HepG2 (cell line): Measurements from ENCODE around the gene PIK3CA. TPM values are rescaled to one million over a fixed set of nuclear protein-coding genes. Genes with fewer than 3 reads are reported as not detected.

Source experiments
- ATM ChIP-seq: fragments of 450-650 bp; IDR thresholded peaks from 2 replicates; pipeline ENCODE4 v1.7.1; 2017; ENCODE audit warnings: mild to moderate bottlenecking, borderline replicate concordance
- CBX2 ChIP-seq, 2 experiments: fragments of 200-600 bp in 1 of 2; sonication (generic); formaldehyde crosslinking in 1 of 2; IDR thresholded peaks; 2 replicates each; pipeline versions ENCODE4 v1.7.0 to v1.8.1; 2018 to 2022; ENCODE audit warnings: low read depth in 2 of 2, low read length in 1 of 2, mild to moderate bottlenecking in 1 of 2, missing genetic modification reagents in 1 of 2
- ETV6 ChIP-seq: sonication (generic); formaldehyde crosslinking; conservative IDR thresholded peaks from 2 replicates; pipeline ENCODE4 v1.4.0; 2020; ENCODE audit warnings: missing genetic modification reagents
- GATAD1 ChIP-seq: IDR thresholded peaks from 2 replicates; pipeline ENCODE4 v1.6.1; 2016; ENCODE audit warnings: missing genetic modification reagents, missing compliant biosample characterization
- GPBP1L1 ChIP-seq: sonication (generic); formaldehyde crosslinking; IDR thresholded peaks from 2 replicates; pipeline ENCODE4 v1.5.0; 2020; ENCODE audit warnings: mild to moderate bottlenecking, missing genetic modification reagents
- JUNB ChIP-seq: sonication (generic); formaldehyde crosslinking; IDR thresholded peaks from 2 replicates; pipeline ENCODE4 v1.8.0; 2022; ENCODE audit warnings: missing genetic modification reagents, mild to moderate bottlenecking, borderline replicate concordance
- JUND ChIP-seq: sonication (generic); formaldehyde crosslinking; IDR thresholded peaks from 2 replicates; pipeline ENCODE4 v1.8.0; 2022; ENCODE audit warnings: mild to moderate bottlenecking, missing genetic modification reagents
- KDM2A ChIP-seq: sonication (generic); formaldehyde crosslinking; IDR thresholded peaks from 2 replicates; pipeline ENCODE4 v1.4.0; 2020; ENCODE audit warnings: low read depth, missing genetic modification reagents, borderline replicate concordance
- KLF11 ChIP-seq: IDR thresholded peaks from 2 replicates; pipeline ENCODE4 v1.6.1; 2016; ENCODE audit warnings: missing compliant biosample characterization
- MIER2 ChIP-seq: IDR thresholded peaks from 2 replicates; pipeline ENCODE4 v1.6.1; 2016; ENCODE audit warnings: missing biosample characterization, missing genetic modification reagents
- NCOA1 ChIP-seq: sonication (generic); formaldehyde crosslinking; IDR thresholded peaks from 2 replicates; pipeline ENCODE4 v1.9.0; 2021; ENCODE audit warnings: missing genetic modification reagents
- NFIC ChIP-seq: IDR thresholded peaks from 2 replicates; pipeline ENCODE4 v1.6.1; 2012; ENCODE audit warnings: mild to moderate bottlenecking, low read length, inconsistent platforms
- NRL ChIP-seq: sonication (generic); formaldehyde crosslinking; IDR thresholded peaks from 2 replicates; pipeline ENCODE4 v1.5.0; 2020; ENCODE audit warnings: missing genetic modification reagents, mild to moderate bottlenecking, moderate library complexity, borderline replicate concordance
- REL ChIP-seq: sonication (generic); formaldehyde crosslinking; conservative IDR thresholded peaks from 2 replicates; pipeline ENCODE4 v1.8.0; 2022; ENCODE audit warnings: mild to moderate bottlenecking, missing genetic modification reagents, moderate library complexity
- RFXANK ChIP-seq: IDR thresholded peaks from 2 replicates; pipeline ENCODE4 v1.6.1; 2016
- SIN3A ChIP-seq: IDR thresholded peaks from 2 replicates; pipeline ENCODE4 v1.6.1; 2011; ENCODE audit warnings: low read depth, mild to moderate bottlenecking, control low read depth, low read length, borderline replicate concordance
- SUZ12 ChIP-seq: fragments of 150-350 bp; IDR thresholded peaks from 2 replicates; pipeline ENCODE4 v1.6.1; 2014; ENCODE audit warnings: low read depth, low read length
- TARDBP ChIP-seq: sonication (generic); formaldehyde crosslinking; IDR thresholded peaks from 2 replicates; pipeline ENCODE4 v1.8.0; 2022; ENCODE audit warnings: mild to moderate bottlenecking, missing genetic modification reagents
- TRIM22 ChIP-seq: fragments of 450-650 bp; IDR thresholded peaks from 2 replicates; pipeline ENCODE4 v1.6.1; 2017
- ZNF12 ChIP-seq: sonication (generic); formaldehyde crosslinking; IDR thresholded peaks from 2 replicates; pipeline ENCODE4 v1.5.0; 2020; ENCODE audit warnings: missing genetic modification reagents
- ZNF235 ChIP-seq: sonication (generic); formaldehyde crosslinking; IDR thresholded peaks from 2 replicates; pipeline ENCODE4 v1.8.1; 2023; ENCODE audit warnings: mild to moderate bottlenecking, missing genetic modification reagents, borderline replicate concordance
- ZNF430 ChIP-seq: sonication (generic); formaldehyde crosslinking; IDR thresholded peaks from 2 replicates; pipeline ENCODE4 v1.9.0; 2021; ENCODE audit warnings: mild to moderate bottlenecking, missing genetic modification reagents
- ZNF713 ChIP-seq: sonication (generic); formaldehyde crosslinking; IDR thresholded peaks from 2 replicates; pipeline ENCODE4 v1.4.0; 2020; ENCODE audit warnings: mild to moderate bottlenecking, missing genetic modification reagents
- ZNF773 ChIP-seq: sonication (generic); formaldehyde crosslinking; IDR thresholded peaks from 2 replicates; pipeline ENCODE4 v1.4.0; 2020; ENCODE audit warnings: missing genetic modification reagents, borderline replicate concordance
- ZNF777 ChIP-seq: sonication (generic); formaldehyde crosslinking; IDR thresholded peaks from 2 replicates; pipeline ENCODE4 v1.4.0; 2020; ENCODE audit warnings: missing genetic modification reagents
- ZNF891 ChIP-seq: sonication (generic); formaldehyde crosslinking; IDR thresholded peaks from 2 replicates; pipeline ENCODE4 v1.5.0; 2020; ENCODE audit warnings: mild to moderate bottlenecking, missing genetic modification reagents
- ZSCAN12 ChIP-seq: sonication (generic); formaldehyde crosslinking; IDR thresholded peaks from 2 replicates; pipeline ENCODE4 v1.9.0; 2021; ENCODE audit warnings: mild to moderate bottlenecking, missing genetic modification reagents
- ZSCAN22 ChIP-seq: sonication (generic); formaldehyde crosslinking; IDR thresholded peaks from 2 replicates; pipeline ENCODE4 v1.4.0; 2020; ENCODE audit warnings: mild to moderate bottlenecking, missing genetic modification reagents
- polyA plus RNA-seq, 8 experiments: library from polyadenylated mRNA; depleted of rRNA in 3 of 8; stranded (reverse) in 7 of 8; unstranded in 1 of 8; fragments of >200 nt; fragmentation: Illumina TruSeq in 4 of 8; extraction: Trizol in 4 of 8; gene quantifications; 2 replicates each; pipeline versions ENCODE4 v1.2.1 to v1.2.3, GENCODE V29; 2011 to 2016; ENCODE audit warnings: low read depth in 4 of 8, missing spikeins in 1 of 8, mixed read lengths in 1 of 8; ENCODE audit not compliant: insufficient read depth in 1 of 8
- total RNA-seq, 5 experiments: library from RNA; depleted of rRNA; stranded (reverse); fragments of >200 nt; fragmentation: Illumina TruSeq; extraction: Trizol; gene quantifications; 2 replicates each; pipeline ENCODE4 v1.2.3, GENCODE V29; 2016; ENCODE audit warnings: low read depth in 1 of 5
- TF ChIP-seq, protein P1 (sequence below): sonication (generic); formaldehyde crosslinking; IDR thresholded peaks from 2 replicates; pipeline ENCODE4 v1.4.0; 2020; ENCODE audit warnings: mild to moderate bottlenecking, low read depth, missing genetic modification reagents
- TF ChIP-seq, protein P2 (sequence below): IDR thresholded peaks from 2 replicates; pipeline ENCODE4 v1.6.1; 2016; ENCODE audit warnings: low read depth, borderline replicate concordance

The PIK3CA gene
- total and polyA plus RNA-seq, 2 of the 13 experiments (the other 11 are each of a cell fraction or from before 2014, with no cell fraction given), result 5.7 to 11.4 TPM

- TF ChIP-seq, protein P1, sequence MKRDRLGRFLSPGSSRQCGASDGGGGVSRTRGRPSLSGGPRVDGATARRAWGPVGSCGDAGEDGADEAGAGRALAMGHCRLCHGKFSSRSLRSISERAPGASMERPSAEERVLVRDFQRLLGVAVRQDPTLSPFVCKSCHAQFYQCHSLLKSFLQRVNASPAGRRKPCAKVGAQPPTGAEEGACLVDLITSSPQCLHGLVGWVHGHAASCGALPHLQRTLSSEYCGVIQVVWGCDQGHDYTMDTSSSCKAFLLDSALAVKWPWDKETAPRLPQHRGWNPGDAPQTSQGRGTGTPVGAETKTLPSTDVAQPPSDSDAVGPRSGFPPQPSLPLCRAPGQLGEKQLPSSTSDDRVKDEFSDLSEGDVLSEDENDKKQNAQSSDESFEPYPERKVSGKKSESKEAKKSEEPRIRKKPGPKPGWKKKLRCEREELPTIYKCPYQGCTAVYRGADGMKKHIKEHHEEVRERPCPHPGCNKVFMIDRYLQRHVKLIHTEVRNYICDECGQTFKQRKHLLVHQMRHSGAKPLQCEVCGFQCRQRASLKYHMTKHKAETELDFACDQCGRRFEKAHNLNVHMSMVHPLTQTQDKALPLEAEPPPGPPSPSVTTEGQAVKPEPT, result no peak
- TF ChIP-seq ZNF235 (no peak), GATAD1 (CRISPR knock-in tag) (0 out of 2 replicates have a peak, but pooled peaks have one; percentile 20), ZNF777 (no peak), ATM (no peak), ZNF891 (CRISPR knock-in tag) (no peak), NCOA1 (CRISPR knock-in tag) (no peak), JUND (CRISPR knock-in tag) (no peak), KLF11 (CRISPR knock-in tag) (no peak), TRIM22 (no peak), TARDBP (CRISPR knock-in tag) (no peak), ETV6 (no peak), ZSCAN12 (CRISPR knock-in tag) (no peak), MIER2 (CRISPR knock-in tag) (no peak), ZNF773 (no peak), NFIC (no peak), NRL (CRISPR knock-in tag) (no peak), CBX2 (IDR thresholded peaks at IDR 0.05; ENCODE audit: low read depth, low read length) (no peak), CBX2 (CRISPR knock-in tag; IDR thresholded peaks at IDR 0.05; ENCODE audit: low read depth) (no peak), KDM2A (no peak), SUZ12 (no peak), ZNF12 (CRISPR knock-in tag) (no peak), JUNB (CRISPR knock-in tag) (no peak), GPBP1L1 (CRISPR knock-in tag) (no peak), ZSCAN22 (CRISPR knock-in tag) (no peak), ZNF430 (CRISPR knock-in tag) (no peak), ZNF713 (CRISPR knock-in tag) (no peak), REL (CRISPR knock-in tag) (no peak), RFXANK (no peak), SIN3A (peak; percentile 66; the same call in 1 of the 2 replicates)
- TF ChIP-seq, protein P2, sequence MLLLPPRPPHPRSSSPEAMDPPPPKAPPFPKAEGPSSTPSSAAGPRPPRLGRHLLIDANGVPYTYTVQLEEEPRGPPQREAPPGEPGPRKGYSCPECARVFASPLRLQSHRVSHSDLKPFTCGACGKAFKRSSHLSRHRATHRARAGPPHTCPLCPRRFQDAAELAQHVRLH, result no peak
These were observed 1.1 kb upstream of the PIK3CA start (continued) for GRCh38 chr3:179146911-179147513.
